Measurements from ENCODE around the gene CLMP. TPM values are rescaled to one million over a fixed set of nuclear protein-coding genes. Genes with fewer than 3 reads are reported as not detected.

Gene CLMP
- total RNA-seq, 2 experiments from 2014 or later, result 0.09 TPM; not detected in 1

GRCh38 chr11:123202155-123203151 lies 7.4 kb upstream of the CLMP start:
- ChIA-PET CTCF (interaction anchor here (0.9 to 1.1 kb wide), 2 partner anchors 32 to 45 kb away, joined by 3 to 4 read pairs; no protein-coding TSS in a partner anchor), POLR2A (interaction anchor here (0.6 kb wide), 1 partner anchor 323 kb away, joined by 3 read pairs; no protein-coding TSS in a partner anchor)
- DNase-seq, result no peak
- no peak overlapping the region for H3K4me3 Mint-ChIP-seq
- no peak for ATAC-seq
- no peaks in the 10 kb centered on the region for H3K9me3 Mint-ChIP-seq
- no peak overlapping the region for H3K27ac Mint-ChIP-seq
- H3K36me3 Mint-ChIP-seq (ENCODE audit: low read depth), result no peaks in the 10 kb centered on the region
- no peak for TF ChIP-seq CTCF (IDR thresholded peaks at IDR 0.05)
- intact Hi-C loops (cut with micrococcal nuclease), result no loop called here
- H3K27me3 Mint-ChIP-seq, result peaks cover 20% of the 10 kb centered on the region
- no peaks in the 10 kb centered on the region for H3K4me1 Mint-ChIP-seq (ENCODE audit: low read depth)

- TF ChIP-seq CTCF (IDR thresholded peaks at IDR 0.05), result no peak
- H3K27ac Mint-ChIP-seq, result no peak overlapping the region
- peaks cover 27% of the 10 kb centered on the region for H3K27me3 Mint-ChIP-seq
- no peaks in the 10 kb centered on the region for H3K9me3 Mint-ChIP-seq
- ChIA-PET CTCF (interaction anchor here (1.1 kb wide), 1 partner anchor 61 kb away, joined by 3 read pairs; no protein-coding TSS in a partner anchor), POLR2A (no interaction called here)
- H3K4me1 Mint-ChIP-seq (ENCODE audit: low read depth), result peaks cover 3% of the 10 kb centered on the region
- ATAC-seq (no peak), DNase-seq (no peak)
- intact Hi-C loops (cut with micrococcal nuclease), result no loop called here
- no peak overlapping the region for H3K4me3 Mint-ChIP-seq
- H3K36me3 Mint-ChIP-seq (ENCODE audit: low read depth), result no peaks in the 10 kb centered on the region
Measured at GRCh38 chr11:123200264-123200663, 5.2 kb upstream of the CLMP start.

GRCh38 chr11:123197711-123198110 lies 2.7 kb upstream of the CLMP start:
- Mint-ChIP-seq H3K4me3 (no peak overlapping the region), H3K27me3 (peaks cover 45% of the 10 kb centered on the region), H3K27ac (no peak overlapping the region), H3K36me3 (ENCODE audit: low read depth) (no peaks in the 10 kb centered on the region), H3K9me3 (no peaks in the 10 kb centered on the region), H3K4me1 (ENCODE audit: low read depth) (peaks cover 10% of the 10 kb centered on the region)
- TF ChIP-seq CTCF (IDR thresholded peaks at IDR 0.05), result no peak
- intact Hi-C loops (cut with micrococcal nuclease), result no loop called here
- peak; percentile 75 for ATAC-seq
- peak; percentile 51 for DNase-seq
- ChIA-PET CTCF (interaction anchor here (1.8 kb wide), 1 partner anchor 50 kb away, joined by 6 read pairs; no protein-coding TSS in a partner anchor), POLR2A (interaction anchor here (0.6 kb wide), 1 partner anchor 85 kb away, joined by 3 read pairs; no protein-coding TSS in a partner anchor)

DNA sequence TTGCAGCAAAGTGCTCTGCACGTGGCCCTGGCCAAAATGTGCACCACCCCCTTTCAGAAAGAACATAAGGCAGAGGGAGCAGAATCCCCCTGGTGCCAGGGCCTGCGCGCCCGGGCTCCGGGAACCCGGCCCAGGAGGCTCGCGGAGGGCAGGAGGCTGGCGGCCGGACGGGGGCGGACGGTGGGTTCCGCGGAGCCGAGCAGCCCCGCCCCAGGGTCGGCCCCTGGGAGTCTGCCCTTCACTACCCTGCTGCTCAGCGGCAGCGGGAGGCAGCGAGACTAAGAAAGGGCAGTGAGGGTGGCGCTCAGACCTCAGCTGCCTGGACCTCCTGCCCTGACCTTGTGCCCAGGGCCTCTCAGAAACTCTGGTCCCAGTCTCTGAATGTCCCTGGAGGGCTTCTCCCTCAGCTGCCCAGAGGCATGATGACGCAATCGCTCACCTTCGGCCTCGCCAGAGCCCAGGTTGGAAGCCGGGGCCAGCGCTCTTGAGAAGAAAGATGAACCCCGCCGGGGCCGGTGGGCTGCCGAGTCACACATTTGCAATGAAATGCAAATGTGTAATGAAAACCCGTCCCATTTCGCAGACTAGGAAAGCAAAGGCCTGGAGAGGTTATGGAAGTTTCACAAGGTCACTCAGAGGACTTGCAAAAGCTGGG lies 1.1 kb upstream of the CLMP start:
- H3K4me3 Mint-ChIP-seq, result peak overlapping the region; percentile 12
- no peak for TF ChIP-seq CTCF (IDR thresholded peaks at IDR 0.05)
- no peaks in the 10 kb centered on the region for H3K9me3 Mint-ChIP-seq
- intact Hi-C loops (cut with micrococcal nuclease), result no loop called here
- ATAC-seq (peak; percentile 14), DNase-seq (no peak)
- peaks cover 21% of the 10 kb centered on the region for H3K4me1 Mint-ChIP-seq (ENCODE audit: low read depth)
- CTCF ChIA-PET, result interaction anchor here (1.6 kb wide), 1 partner anchor 51 kb away, joined by 5 read pairs; no protein-coding TSS in a partner anchor
- H3K27me3 Mint-ChIP-seq, result peaks cover 50% of the 10 kb centered on the region
- no peak overlapping the region for H3K27ac Mint-ChIP-seq
- POLR2A ChIA-PET, result no interaction called here
- H3K36me3 Mint-ChIP-seq (ENCODE audit: low read depth), result no peaks in the 10 kb centered on the region
